GM12873 (cell line): ENCODE results near the gene TMEM51.

Experiments
- CTCF ChIP-seq: IDR thresholded peaks from 2 replicates; pipeline ENCODE4 v1.5.1; 2012; ENCODE audit warnings: low read depth, mild to moderate bottlenecking, moderate library complexity, low read length, control low read depth; ENCODE audit not compliant: insufficient read depth; ENCODE audit errors: missing control alignments

Gene TMEM51

GRCh38 chr1:15168479-15168878, 14.9 kb downstream of the TMEM51 start:
- no peak for TF ChIP-seq CTCF

DNA sequence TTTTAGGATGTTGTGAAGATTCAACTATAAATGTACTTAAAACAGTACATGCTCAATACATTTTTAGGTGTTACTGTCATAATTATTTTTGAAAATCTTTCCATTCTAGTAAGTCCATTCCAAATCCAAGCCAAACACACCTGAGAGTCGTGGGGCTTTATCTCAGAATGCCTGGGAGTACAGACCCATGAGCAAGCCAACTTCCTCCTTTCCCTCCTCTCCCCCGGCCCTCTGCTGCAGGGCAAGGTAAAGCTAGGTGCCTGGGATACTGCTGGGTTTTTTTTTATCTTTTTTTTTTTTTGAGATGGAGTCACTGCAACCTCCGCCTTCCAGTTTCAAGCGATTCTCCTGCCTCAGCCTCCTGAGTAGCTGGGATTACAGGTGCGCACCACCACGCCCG, 16.5 kb downstream of the TMEM51 start:
- no peak for TF ChIP-seq CTCF

DNA sequence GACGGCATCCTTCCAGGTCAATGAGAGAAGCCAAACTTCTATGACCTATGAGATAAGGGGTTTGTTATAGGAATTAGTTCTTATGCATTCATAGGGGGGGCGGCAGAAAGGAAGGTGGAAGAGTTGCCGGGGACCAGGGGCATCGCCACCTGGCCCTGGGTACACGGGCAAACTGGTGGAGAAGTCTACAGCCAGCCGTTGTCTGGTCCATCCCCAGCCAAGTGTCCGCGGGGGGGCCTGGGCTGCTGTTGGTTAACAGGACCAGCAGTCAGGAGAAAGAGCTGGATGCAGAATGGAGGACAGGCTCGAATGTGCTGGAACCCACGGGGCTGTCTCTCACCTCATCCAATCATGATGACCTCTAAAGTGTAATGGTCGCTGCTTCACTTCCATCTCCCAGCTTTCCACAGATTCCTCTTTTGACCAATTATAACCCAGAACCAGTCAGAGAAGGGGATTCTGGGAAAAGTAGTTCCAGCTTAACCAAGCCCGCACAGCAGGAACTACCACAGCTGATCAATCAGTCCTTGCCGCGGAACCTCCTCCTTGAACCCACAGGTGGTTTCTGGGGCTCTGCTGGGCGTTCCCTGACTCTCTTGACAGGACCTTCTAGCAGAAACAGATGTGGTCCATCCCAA, 17.8 kb downstream of the TMEM51 start:
- no peak for TF ChIP-seq CTCF

DNA sequence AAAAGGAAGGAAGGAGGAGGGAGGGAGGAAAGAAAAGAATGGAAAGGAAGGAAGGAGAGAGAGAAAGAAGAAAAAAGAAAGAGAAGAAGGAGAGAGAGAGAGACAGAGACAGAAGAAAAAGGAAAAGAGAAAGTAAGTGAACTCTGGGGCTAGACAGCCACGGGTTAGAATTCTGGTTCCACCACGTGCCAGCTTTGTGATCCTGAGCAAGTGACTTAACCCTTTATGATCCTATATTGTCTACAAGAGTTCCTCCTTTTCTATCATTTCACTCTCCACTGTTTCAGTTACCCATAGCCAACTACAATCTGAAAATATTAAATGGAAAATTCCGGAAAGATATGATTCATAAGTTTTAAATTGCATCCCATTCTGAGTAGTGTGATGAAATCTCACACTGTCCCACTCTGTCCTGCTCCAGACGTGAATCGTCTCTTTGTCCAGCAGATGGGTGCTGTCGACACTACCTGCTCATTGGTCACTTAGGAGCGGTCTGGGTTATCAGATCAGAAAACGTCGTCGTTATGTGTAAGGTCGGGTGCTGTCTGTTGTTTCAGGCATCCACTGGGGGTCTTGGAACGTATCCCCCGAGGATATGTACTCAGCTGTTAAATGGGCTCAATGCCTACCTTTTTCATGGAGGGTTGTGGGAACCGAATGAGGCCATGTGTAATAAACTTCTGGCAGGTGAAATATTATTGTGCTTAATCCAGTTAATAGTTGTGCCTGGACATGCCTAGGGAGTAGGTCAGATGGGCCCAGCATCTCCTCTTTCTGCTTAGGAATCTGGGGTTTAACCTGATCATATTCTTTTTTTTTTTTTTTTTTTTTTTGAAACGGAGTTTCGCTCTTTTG, 19.1 kb downstream of the TMEM51 start:
- TF ChIP-seq CTCF, result no peak

- TF ChIP-seq CTCF, result no peak
Measured at GRCh38 chr1:15173863-15174614, 20.5 kb downstream of the TMEM51 start.

- TF ChIP-seq CTCF, result no peak
Measured at GRCh38 chr1:15174615-15174983, 21.1 kb downstream of the TMEM51 start.

DNA sequence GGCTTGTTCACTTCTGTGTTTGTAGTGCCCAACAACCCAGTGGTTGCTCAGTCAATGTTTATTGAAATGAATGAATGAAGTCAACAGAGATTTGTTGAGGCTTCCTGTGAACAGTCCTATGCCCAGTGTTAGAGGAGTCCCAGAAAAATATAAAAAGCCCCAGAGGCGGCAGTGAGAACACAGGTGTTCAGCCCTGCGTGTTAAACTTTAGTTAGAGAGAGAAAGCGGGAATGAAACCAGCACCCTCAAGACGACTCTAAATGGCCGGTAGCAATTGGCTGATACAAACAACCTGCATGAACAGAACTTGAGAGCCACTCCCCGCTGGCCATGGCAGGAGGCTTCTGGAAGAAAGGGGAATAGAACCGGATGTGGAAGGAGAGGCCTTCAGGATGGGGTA, 22.6 kb downstream of the TMEM51 start:
- no peak for TF ChIP-seq CTCF
